OCI-LY7 (cell line): ENCODE measurements around the gene DUOX1.

Experiments
- EZH2phosphoT487 ChIP-seq: fragments of 200-600 bp; sonication (generic); IDR thresholded peaks from 2 replicates; pipeline ENCODE4 v1.6.1; 2018; ENCODE audit warnings: low read depth, borderline replicate concordance, mild to moderate bottlenecking, mixed run types, antibody characterized with exemption, low read length, moderate library complexity, mixed read lengths
- TF ChIP-seq, protein P1 (sequence below): fragments of 200-600 bp; sonication (generic); conservative IDR thresholded peaks from 2 replicates; pipeline ENCODE4 v1.5.1; 2014; ENCODE audit warnings: mild to moderate bottlenecking, antibody characterized with exemption, low read length, moderate library complexity, mixed read lengths

GRCh38 chr15:45101749-45102148 is 28.0 kb upstream of the DUOX1 start:
- TF ChIP-seq, protein P1, sequence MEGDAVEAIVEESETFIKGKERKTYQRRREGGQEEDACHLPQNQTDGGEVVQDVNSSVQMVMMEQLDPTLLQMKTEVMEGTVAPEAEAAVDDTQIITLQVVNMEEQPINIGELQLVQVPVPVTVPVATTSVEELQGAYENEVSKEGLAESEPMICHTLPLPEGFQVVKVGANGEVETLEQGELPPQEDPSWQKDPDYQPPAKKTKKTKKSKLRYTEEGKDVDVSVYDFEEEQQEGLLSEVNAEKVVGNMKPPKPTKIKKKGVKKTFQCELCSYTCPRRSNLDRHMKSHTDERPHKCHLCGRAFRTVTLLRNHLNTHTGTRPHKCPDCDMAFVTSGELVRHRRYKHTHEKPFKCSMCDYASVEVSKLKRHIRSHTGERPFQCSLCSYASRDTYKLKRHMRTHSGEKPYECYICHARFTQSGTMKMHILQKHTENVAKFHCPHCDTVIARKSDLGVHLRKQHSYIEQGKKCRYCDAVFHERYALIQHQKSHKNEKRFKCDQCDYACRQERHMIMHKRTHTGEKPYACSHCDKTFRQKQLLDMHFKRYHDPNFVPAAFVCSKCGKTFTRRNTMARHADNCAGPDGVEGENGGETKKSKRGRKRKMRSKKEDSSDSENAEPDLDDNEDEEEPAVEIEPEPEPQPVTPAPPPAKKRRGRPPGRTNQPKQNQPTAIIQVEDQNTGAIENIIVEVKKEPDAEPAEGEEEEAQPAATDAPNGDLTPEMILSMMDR: no peak
- no peak for TF ChIP-seq EZH2phosphoT487
